H9 (cell line): ENCODE measurements around the gene NUDT4. TPM values are rescaled to one million over a fixed set of nuclear protein-coding genes. Genes with fewer than 3 reads are reported as not detected.
"Not testable (repeated sequence)": the region's sequence is repeated elsewhere in the genome, so short reads cannot be mapped to it uniquely, and the experiment has no call there.

Experiments
- DNase-seq: peaks from one replicate; pipeline ENCODE4 v3.0.0-alpha.2; 2017
- H2AFZ ChIP-seq: one replicate; pipeline ENCODE4 v1.6.1; 2013; ENCODE audit warnings: mild to moderate bottlenecking, low read length, control low read depth, moderate library complexity
- H2AK5ac ChIP-seq: 2 replicates; pipeline ENCODE4 v1.6.1; 2013; ENCODE audit warnings: low read length, control low read depth, mixed read lengths; ENCODE audit not compliant: insufficient read length
- H2BK120ac ChIP-seq: one replicate; pipeline ENCODE4 v1.6.1; 2013; ENCODE audit warnings: low read depth, mild to moderate bottlenecking, low read length, control low read depth, inconsistent platforms; ENCODE audit not compliant: poor library complexity, severe bottlenecking
- H2BK12ac ChIP-seq: 2 replicates; pipeline ENCODE4 v1.6.1; 2013; ENCODE audit warnings: low read length, control low read depth, mixed read lengths, low read depth; ENCODE audit not compliant: insufficient read length
- H2BK15ac ChIP-seq: 2 replicates; pipeline ENCODE4 v1.6.1; 2013; ENCODE audit warnings: low read depth, low read length, control low read depth
- H2BK20ac ChIP-seq: one replicate; pipeline ENCODE4 v1.6.1; 2013; ENCODE audit warnings: low read depth, mild to moderate bottlenecking, low read length, control low read depth, inconsistent platforms; ENCODE audit not compliant: poor library complexity, severe bottlenecking
- H2BK5ac ChIP-seq: 2 replicates; pipeline ENCODE4 v1.6.1; 2013; ENCODE audit warnings: low read length, control low read depth, mixed read lengths; ENCODE audit not compliant: insufficient read length
- H3K14ac ChIP-seq: 2 replicates; pipeline ENCODE4 v1.6.1; 2013; ENCODE audit warnings: low read length, control low read depth; ENCODE audit not compliant: insufficient read depth
- H3K18ac ChIP-seq: 2 replicates; pipeline ENCODE4 v1.6.1; 2013; ENCODE audit warnings: low read depth, mild to moderate bottlenecking, mixed read lengths, low read length, control low read depth; ENCODE audit not compliant: insufficient read length
- H3K23ac ChIP-seq: 2 replicates; pipeline ENCODE4 v1.6.1; 2013; ENCODE audit warnings: low read length, control low read depth, mixed read lengths, low read depth; ENCODE audit not compliant: insufficient read length
- H3K23me2 ChIP-seq: 2 replicates; pipeline ENCODE4 v1.6.1; 2013; ENCODE audit warnings: low read depth, mild to moderate bottlenecking, mixed read lengths, low read length, control low read depth; ENCODE audit not compliant: insufficient read length, poor library complexity, severe bottlenecking
- H3K27ac ChIP-seq: 2 replicates; pipeline ENCODE4 v1.5.1; 2013; ENCODE audit warnings: low read length, control low read depth, mixed read lengths, low read depth; ENCODE audit not compliant: insufficient read length
- H3K27me3 ChIP-seq: 2 replicates; pipeline ENCODE4 v1.6.1; 2013; ENCODE audit warnings: low read length, control low read depth, inconsistent platforms; ENCODE audit not compliant: insufficient read depth
- H3K4ac ChIP-seq: 2 replicates; pipeline ENCODE4 v1.6.1; 2013; ENCODE audit warnings: low read depth, mild to moderate bottlenecking, control low read depth, inconsistent platforms, low read length, moderate library complexity
- H3K4me1 ChIP-seq: 2 replicates; pipeline ENCODE4 v1.6.1; 2013; ENCODE audit warnings: low read length, control low read depth, inconsistent platforms; ENCODE audit not compliant: insufficient read depth
- H3K4me2 ChIP-seq: 2 replicates; pipeline ENCODE4 v1.6.1; 2013; ENCODE audit warnings: low read length, control low read depth, mixed read lengths; ENCODE audit not compliant: insufficient read length, insufficient read depth
- H3K56ac ChIP-seq: 2 replicates; pipeline ENCODE4 v1.6.1; 2013; ENCODE audit warnings: low read depth, mild to moderate bottlenecking, mixed read lengths, low read length, control low read depth; ENCODE audit not compliant: insufficient read length
- H3K79me1 ChIP-seq: 2 replicates; pipeline ENCODE4 v1.6.1; 2013; ENCODE audit warnings: low read depth, mild to moderate bottlenecking, moderate library complexity, low read length, control low read depth, inconsistent platforms; ENCODE audit not compliant: insufficient read depth, poor library complexity, severe bottlenecking
- H3K79me2 ChIP-seq: 2 replicates; pipeline ENCODE4 v1.6.1; 2013; ENCODE audit warnings: low read length, control low read depth, inconsistent platforms; ENCODE audit not compliant: insufficient read depth
- H3K9ac ChIP-seq: 2 replicates; pipeline ENCODE4 v1.6.1; 2013; ENCODE audit warnings: low read length, control low read depth, mixed read lengths; ENCODE audit not compliant: insufficient read length; ENCODE audit errors: extremely low read depth
- H3K9me3 ChIP-seq: one replicate; pipeline ENCODE4 v1.6.1; 2013; ENCODE audit warnings: low read depth, low read length, inconsistent platforms; ENCODE audit not compliant: control insufficient read depth
- H3T11ph ChIP-seq: one replicate; pipeline ENCODE4 v1.6.1; 2013; ENCODE audit warnings: mild to moderate bottlenecking, low read length, control low read depth, inconsistent platforms
- H4K20me1 ChIP-seq: one replicate; pipeline ENCODE4 v1.6.1; 2013; ENCODE audit not compliant: control insufficient read depth, insufficient read length, insufficient read depth
- H4K5ac ChIP-seq: 2 replicates; pipeline ENCODE4 v1.6.1; 2013; ENCODE audit warnings: low read depth, mild to moderate bottlenecking, mixed read lengths, low read length, control low read depth; ENCODE audit not compliant: insufficient read length
- H4K8ac ChIP-seq: replicated peaks from 2 replicates; pipeline ENCODE4 v1.6.1; 2013; ENCODE audit warnings: low read length, control low read depth, mixed read lengths, low read depth; ENCODE audit not compliant: insufficient read length
- H4K91ac ChIP-seq: 2 replicates; pipeline ENCODE4 v1.6.1; 2013; ENCODE audit warnings: low read depth, mild to moderate bottlenecking, moderate library complexity, mixed read lengths, low read length, control low read depth; ENCODE audit not compliant: insufficient read length
- H3K27ac Mint-ChIP-seq, 3 experiments: 2 replicates in 2 of 3; 3 replicates in 1 of 3; pipeline ENCODE4 v1.8.0; 2020 to 2021; ENCODE audit warnings: mixed read lengths in 3 of 3, mild to moderate bottlenecking in 1 of 3, moderate library complexity in 1 of 3
- H3K27me3 Mint-ChIP-seq: 2 replicates; pipeline ENCODE4 v1.8.0; 2021; ENCODE audit warnings: low read depth, mild to moderate bottlenecking, moderate library complexity, mixed read lengths
- H3K36me3 Mint-ChIP-seq, 3 experiments: 2 replicates in 2 of 3; 3 replicates in 1 of 3; pipeline ENCODE4 v1.8.0; 2020 to 2021; ENCODE audit warnings: low read depth in 3 of 3, mixed read lengths in 3 of 3; ENCODE audit not compliant: insufficient read depth in 1 of 3
- H3K4me1 Mint-ChIP-seq, 2 experiments: 2 replicates each; pipeline ENCODE4 v1.8.0; 2020; ENCODE audit warnings: mixed read lengths in 2 of 2
- H3K4me3 Mint-ChIP-seq, 2 experiments: 2 replicates in 1 of 2; 3 replicates in 1 of 2; pipeline ENCODE4 v1.8.0; 2020 to 2021; ENCODE audit warnings: mild to moderate bottlenecking in 2 of 2, mixed read lengths in 2 of 2, moderate library complexity in 1 of 2
- H3K9me3 Mint-ChIP-seq, 2 experiments: 2 replicates in 1 of 2; 3 replicates in 1 of 2; pipeline ENCODE4 v1.8.0; 2020; ENCODE audit warnings: mild to moderate bottlenecking in 2 of 2, mixed read lengths in 2 of 2, moderate library complexity in 1 of 2
- WGBS: extraction: QIAGEN DNeasy Blood & Tissue Kit; methylation state at CpG from one replicate; pipeline ENCODE4 v1.1.7; 2013; ENCODE audit warnings: missing lambda C conversion rate, low lambda C conversion rate, mixed read lengths; ENCODE audit not compliant: insufficient read length; ENCODE audit errors: extremely low coverage; 5-methylcytosine and 5-hydroxymethylcytosine counted together
- total RNA-seq: library from RNA; stranded (reverse); gene quantifications from 2 replicates; pipeline ENCODE4 v1.2.1, GENCODE V29; 2021
- TF ChIP-seq, protein P1 (sequence below): fragments of 200-600 bp; sonication (generic); conservative IDR thresholded peaks from 3 replicates; pipeline ENCODE4 v1.8.0; 2021; ENCODE audit warnings: antibody characterized with exemption, mild to moderate bottlenecking

Gene NUDT4
- total RNA-seq, 1 experiment from 2014 or later, result 40.6 TPM

DNA sequence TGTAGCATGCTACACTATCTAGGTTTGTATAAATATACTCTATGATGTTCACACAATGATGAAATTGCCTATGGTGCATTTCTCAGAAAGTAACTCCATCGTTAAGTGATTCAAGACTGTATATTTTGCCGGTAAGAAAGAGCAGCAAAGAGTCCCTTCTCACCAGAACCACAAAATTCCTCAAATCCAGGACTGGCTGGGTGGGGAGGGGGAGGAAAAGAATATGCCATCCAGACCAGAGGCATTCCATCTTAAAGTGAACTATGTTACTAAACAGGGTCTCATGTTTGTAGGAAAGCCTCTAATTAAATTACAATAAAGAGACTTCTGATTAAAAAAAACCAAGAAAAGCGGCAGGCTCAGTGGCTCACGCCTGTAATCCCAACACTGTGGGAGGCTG, 52.6 kb downstream of the NUDT4 start:
- Histone ChIP-seq H3K27me3 (no peaks in the 10 kb centered on the region), H3K9me3 (no peaks in the 10 kb centered on the region), H3T11ph (no peak overlapping the region), H3K23me2 (no peaks in the 10 kb centered on the region), H4K20me1 (no peaks in the 10 kb centered on the region), H3K14ac (no peak overlapping the region), H3K23ac (no peak overlapping the region), H2BK12ac (no peak overlapping the region), H2AFZ (no peak overlapping the region), H3K56ac (no peak overlapping the region), H4K5ac (no peak overlapping the region), H3K18ac (no peak overlapping the region), H4K91ac (no peak overlapping the region), H3K4me1 (peaks cover 3% of the 10 kb centered on the region), H2AK5ac (no peak overlapping the region), H3K9ac (no peak overlapping the region), H3K79me2 (peaks cover 75% of the 10 kb centered on the region; the same call in 1 of the 2 replicates), H3K4me2 (no peak overlapping the region), H2BK15ac (no peak overlapping the region), H2BK20ac (no peak overlapping the region), H2BK5ac (no peak overlapping the region), H2BK120ac (no peak overlapping the region), H3K27ac (no peak overlapping the region), H4K8ac (no peak overlapping the region), H3K79me1 (peaks cover 4% of the 10 kb centered on the region), H3K4ac (no peak overlapping the region)
- TF ChIP-seq, protein P1, sequence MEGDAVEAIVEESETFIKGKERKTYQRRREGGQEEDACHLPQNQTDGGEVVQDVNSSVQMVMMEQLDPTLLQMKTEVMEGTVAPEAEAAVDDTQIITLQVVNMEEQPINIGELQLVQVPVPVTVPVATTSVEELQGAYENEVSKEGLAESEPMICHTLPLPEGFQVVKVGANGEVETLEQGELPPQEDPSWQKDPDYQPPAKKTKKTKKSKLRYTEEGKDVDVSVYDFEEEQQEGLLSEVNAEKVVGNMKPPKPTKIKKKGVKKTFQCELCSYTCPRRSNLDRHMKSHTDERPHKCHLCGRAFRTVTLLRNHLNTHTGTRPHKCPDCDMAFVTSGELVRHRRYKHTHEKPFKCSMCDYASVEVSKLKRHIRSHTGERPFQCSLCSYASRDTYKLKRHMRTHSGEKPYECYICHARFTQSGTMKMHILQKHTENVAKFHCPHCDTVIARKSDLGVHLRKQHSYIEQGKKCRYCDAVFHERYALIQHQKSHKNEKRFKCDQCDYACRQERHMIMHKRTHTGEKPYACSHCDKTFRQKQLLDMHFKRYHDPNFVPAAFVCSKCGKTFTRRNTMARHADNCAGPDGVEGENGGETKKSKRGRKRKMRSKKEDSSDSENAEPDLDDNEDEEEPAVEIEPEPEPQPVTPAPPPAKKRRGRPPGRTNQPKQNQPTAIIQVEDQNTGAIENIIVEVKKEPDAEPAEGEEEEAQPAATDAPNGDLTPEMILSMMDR, result no peak
- H3K9me3 Mint-ChIP-seq, result no peaks in the 10 kb centered on the region
- H3K36me3 Mint-ChIP-seq, result peaks cover 1 to 7% (median 2%) of the 10 kb centered on the region in 3 experiments; a peak in 4 of 7 replicates
- WGBS, result no CpG with 5 or more reads among the region's 4 CpGs
- peaks cover 21% of the 10 kb centered on the region in 2 experiments for H3K4me1 Mint-ChIP-seq
- H3K4me3 Mint-ChIP-seq, result no peak overlapping the region
- no peak overlapping the region for H3K27ac Mint-ChIP-seq
- no peaks in the 10 kb centered on the region for H3K27me3 Mint-ChIP-seq
- DNase-seq, result no peak

DNA sequence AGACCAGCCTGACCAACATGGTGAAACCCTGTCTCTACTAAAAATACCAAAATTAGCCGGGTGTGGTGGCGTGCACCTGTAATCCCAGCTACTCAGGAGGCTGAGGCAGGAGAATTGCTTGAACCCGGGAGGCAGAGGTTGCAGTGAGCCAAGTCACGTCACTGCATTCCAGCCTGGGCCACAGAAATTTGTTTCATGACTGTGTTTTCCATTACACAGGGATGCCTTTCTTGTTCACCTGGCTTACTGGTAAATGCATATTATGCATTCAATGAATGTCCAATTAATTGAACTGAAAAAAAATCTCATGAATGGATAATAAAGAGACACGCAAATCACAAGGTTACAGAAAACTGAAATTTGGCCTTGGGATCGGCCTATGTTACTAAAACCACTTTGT, 54.3 kb downstream of the NUDT4 start:
- H4K91ac ChIP-seq, H4K8ac ChIP-seq, H2BK12ac ChIP-seq, H3K36me3 Mint-ChIP-seq, H3K27ac ChIP-seq, H3K27me3 Mint-ChIP-seq, H3K79me1 ChIP-seq, H3K23ac ChIP-seq, H2BK15ac ChIP-seq, DNase-seq, H2AK5ac ChIP-seq, H3K27me3 ChIP-seq, H3K56ac ChIP-seq, H3K18ac ChIP-seq, H3K4me1 ChIP-seq, H3K4me1 Mint-ChIP-seq, H4K5ac ChIP-seq, H3K9ac ChIP-seq, H3K23me2 ChIP-seq, H2AFZ ChIP-seq, H3T11ph ChIP-seq, H2BK5ac ChIP-seq, H3K14ac ChIP-seq, H2BK20ac ChIP-seq, H2BK120ac ChIP-seq, H3K4me2 ChIP-seq, H3K4ac ChIP-seq, H3K9me3 Mint-ChIP-seq, H3K4me3 Mint-ChIP-seq, H4K20me1 ChIP-seq, H3K9me3 ChIP-seq: not testable (repeated sequence)
- H3K27ac Mint-ChIP-seq, result peak overlapping the region in 1 of 3 experiments; percentile 38; a peak in 1 of 7 replicates
- H3K79me2 ChIP-seq, result peaks cover 78% of the 10 kb centered on the region
- WGBS, result no CpG with 5 or more reads among the region's 6 CpGs
